Stimulated activated CD4-positive, alpha-beta T cell treated with anti-CD3 and anti-CD28 coated beads, Interleukin-2, amount 100 ng/mL, for 4 hours (primary cell): ENCODE data around the gene COQ8B.

ENCODE experiments used
- DNase-seq: peaks from one replicate; pipeline ENCODE4 v3.0.0-alpha.2; 2020; ENCODE audit warnings: low read depth

COQ8B gene

GRCh38 chr19:40691421-40692211, 25.1 kb downstream of the COQ8B start:
- no peak for DNase-seq

GRCh38 chr19:40690693-40691420, 25.8 kb downstream of the COQ8B start:
- peak; percentile 79 for DNase-seq

GRCh38 chr19:40690050-40690692, 26.5 kb downstream of the COQ8B start, which contains the start of gene NUMBL:
Gene NUMBL, minus strand, starts transcription at chr19:40690651. Its CDS starts 168 bp downstream, at chr19:40690483.
- DNase-seq: no peak

DNA sequence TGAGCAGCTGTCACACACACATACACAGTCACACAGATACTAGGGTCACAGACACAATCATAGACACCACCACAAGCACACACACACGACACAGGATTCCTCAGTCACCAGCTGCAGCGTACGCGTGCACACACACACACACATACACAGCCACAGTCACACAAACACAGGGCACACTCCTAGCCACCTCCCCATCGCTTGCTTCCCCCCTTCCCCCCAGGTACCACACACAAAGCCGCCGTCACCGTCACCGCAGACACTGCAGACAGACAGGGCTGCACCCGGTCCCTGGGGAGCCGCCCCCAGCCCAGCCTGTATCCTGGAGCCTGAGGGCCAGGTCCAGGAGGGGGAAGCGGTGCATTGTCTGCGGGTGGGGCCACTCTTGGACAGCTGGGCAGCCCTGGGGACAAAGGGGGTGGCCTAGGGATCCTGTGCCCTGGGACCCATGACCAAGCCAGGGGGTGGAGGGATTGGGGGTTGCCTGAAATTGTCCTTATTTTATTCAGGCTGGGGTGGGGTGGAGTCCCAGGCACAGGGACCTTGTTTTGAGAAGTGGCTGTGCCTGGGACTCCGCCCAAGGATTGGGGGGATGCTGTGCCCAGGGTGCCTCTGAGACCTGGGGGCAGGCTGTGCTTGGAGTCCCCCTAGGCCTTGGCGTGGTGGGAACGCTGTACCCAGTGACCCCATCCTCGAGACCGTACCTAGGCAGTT, 27.2 kb downstream of the COQ8B start:
- DNase-seq: no peak

DNA sequence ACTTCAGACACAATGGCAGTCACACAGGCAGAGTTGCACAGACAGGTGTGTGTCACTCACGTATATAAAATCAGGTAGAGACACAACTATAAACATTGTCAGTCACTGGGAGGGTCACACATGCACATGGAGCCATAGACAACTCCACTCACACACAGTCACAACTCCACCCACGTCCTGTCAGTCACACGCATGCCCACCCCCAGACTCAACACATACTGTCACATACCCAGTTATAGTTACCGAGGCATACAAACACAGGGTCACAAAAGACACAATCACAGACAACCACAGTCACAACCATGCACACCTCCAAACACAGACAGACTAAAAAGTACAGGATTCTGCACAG, 27.7 kb downstream of the COQ8B start:
- no peak for DNase-seq

DNA sequence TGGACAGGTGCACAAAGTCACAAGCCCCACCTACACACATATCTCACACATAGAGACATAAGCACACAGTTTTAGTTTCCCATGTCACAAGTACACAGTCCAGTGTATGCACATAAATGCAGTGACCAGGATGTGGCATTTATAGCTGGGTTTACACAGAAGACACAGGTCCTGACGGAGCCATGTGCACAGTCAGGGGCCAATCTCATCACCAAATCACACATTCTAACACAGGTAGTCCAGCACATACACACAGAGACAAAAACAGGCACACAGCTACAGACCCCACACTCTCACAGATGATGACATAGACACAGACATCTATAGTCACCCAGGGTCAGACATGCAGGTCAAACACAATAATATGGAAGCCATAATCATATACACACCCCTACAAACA, 28.4 kb downstream of the COQ8B start:
- DNase-seq: no peak

- DNase-seq: no peak
Observed at GRCh38 chr19:40687525-40688016, 29.1 kb downstream of the COQ8B start.

- DNase-seq: no peak
Observed at GRCh38 chr19:40686882-40687524, 29.7 kb downstream of the COQ8B start.

DNA sequence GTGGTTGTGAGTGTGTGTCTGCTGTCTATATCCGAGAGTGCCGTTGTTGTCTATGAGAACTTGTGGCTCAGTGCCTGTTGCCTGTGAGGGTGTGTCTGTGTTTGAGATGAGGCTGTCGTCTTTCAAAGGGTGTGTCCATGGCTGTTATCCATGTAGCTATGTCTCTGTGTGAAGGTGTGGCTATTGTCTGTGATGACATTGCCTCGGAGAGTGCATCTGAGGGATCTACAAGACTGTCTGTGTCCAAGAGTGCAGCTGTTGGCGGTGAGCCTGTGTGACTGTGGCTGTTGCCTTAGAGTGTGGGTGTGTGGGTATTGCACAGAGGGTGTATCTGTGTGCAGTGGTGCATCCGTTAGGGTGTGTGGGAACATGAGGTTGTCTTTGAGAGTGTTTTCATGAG, 31.1 kb downstream of the COQ8B start:
- DNase-seq: no peak

- no peak for DNase-seq
Observed at GRCh38 chr19:40685016-40685526, 31.6 kb downstream of the COQ8B start.

- DNase-seq: no peak
Observed at GRCh38 chr19:40684280-40684679, 32.4 kb downstream of the COQ8B start.

DNA sequence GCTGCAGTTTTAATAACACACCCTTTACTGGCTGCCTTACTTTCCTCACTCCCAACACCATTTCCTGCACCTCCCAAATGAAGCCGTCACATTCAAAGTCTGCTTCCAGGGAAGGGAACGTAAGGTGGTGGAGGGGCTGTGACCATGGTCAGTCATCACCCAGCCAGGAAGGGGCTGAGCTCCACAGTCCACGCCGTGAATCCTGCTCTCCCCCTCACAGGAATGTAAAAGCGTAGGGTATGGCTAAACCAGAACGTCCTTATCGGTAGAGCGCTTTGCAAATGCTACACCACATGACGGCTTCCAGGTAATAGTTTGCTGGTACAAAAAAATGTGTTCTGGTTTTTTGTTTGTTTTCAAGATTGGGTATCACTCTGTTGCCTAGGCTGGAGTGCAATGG, 33.2 kb downstream of the COQ8B start:
- DNase-seq: no peak

DNA sequence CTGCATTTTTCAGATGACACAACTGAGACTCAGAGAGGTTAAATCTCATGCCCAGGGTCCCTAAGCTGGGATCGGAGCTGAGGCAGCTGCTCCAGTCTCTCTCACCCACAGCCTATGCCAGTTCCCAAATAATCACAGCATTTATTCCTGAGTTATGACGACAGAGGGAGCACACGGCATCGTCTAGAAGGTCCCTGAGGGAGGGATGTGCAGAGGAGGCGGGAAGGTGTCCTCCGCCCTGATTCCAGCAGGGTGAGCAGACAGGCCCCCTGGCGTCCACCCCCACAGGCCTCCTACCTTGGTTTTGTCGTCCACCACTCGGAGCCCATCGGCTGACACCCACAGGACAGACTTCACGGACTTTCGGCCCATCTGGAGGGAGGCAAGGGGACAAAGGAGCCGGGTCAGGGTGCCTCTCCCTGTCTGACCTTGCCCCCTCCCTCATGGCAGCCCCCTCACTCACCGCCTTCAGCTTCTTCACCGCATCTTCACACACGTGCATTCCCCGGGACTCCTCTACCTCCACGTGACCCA, 34.2 kb downstream of the COQ8B start:
- DNase-seq: no peak

- DNase-seq: no peak
Observed at GRCh38 chr19:40681039-40681438, 35.6 kb downstream of the COQ8B start.

- DNase-seq: no peak
Observed at GRCh38 chr19:40677156-40677555, 39.5 kb downstream of the COQ8B start.

DNA sequence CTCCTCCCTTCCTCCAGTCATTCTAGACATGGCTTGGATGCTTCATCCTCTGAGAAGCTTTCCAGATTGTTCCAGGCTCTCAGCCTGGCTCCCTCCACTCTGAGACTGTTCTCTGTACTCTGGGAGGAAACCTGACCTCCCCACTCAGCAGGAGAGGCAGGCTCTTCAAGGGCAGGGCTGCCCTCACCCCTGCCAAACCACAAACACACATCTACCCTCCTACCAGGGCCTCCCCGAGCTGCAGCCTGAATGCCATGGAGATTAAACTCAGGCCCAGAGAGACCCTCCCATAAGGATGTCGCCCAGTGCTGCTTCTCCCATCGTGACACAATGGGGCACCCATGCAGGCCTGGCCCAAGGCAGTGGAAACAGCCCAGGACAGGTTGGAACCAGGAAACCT, 42.4 kb downstream of the COQ8B start:
- no peak for DNase-seq

DNA sequence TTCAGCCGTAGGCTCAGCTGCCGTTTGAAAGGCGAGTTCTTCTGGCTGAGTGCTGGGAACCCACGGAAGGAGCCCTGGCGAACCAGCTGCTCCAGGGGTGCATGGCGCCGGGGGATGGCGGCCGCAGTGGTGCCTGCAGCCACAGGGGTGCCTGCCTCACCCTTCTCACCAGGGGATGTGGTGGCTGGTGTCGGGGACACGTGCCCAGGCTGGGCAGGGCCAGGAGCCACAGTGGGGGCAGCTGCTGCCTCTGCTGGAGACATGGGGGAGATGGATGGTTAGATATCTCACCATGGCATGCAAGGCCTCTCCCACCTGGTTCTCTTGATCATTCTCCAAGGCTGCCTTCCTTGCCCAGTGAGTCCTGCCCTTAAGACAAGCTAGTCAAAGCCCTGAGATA, 43.3 kb downstream of the COQ8B start:
- DNase-seq: no peak

DNA sequence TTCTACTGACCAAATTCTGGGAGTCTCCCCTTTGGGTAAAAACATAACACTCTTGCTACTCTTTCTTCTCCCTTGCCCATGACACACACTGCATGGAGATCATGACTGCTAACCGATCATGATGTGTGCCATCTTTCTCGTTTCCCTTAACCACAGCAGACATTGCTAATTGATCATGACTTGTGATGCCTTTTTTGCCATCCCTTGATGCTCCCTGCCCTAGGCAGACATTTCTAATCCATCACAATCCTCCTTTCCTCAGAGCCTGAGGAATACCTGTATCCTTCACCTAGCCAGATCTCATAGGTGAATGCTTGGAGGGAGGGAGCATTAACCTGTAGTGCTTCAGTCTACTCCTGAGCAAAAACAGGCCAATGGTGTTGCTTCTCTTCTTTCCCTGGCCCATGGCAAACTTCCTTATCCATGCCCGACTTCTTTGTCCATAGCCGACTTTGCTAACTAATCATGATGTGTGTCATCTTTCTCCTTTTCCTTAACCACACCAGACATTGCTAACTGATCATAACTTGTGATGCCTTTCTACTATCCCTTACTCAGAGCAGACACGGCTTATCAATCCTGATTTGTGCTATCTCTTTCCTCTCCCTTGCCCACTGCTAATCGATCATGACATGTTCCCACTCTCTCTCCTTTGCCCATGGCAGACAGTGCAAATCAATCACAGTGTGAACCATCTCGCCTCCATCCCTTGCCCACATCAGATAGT, 44.0 kb downstream of the COQ8B start:
- no peak for DNase-seq

DNA sequence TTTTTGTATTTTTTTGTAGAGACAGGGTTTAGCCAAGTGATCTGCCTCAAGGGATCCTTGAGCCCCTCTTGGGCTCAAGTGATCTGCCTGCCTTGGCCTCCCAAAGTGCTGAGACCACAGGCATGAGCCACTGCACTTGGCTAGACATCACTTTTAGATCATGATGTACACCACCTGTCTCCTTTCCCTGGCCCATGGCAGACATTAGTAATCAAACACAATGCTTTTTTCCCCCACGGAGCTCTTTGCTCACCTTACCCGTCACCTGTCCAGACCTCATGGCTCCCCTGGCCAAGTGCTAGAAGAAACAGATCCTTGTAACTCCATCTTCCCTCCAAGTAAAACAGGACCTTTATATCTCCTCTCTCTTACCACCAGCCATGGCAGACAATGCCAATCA, 44.6 kb downstream of the COQ8B start:
- DNase-seq: no peak

GRCh38 chr19:40671404-40671803, 45.3 kb downstream of the COQ8B start:
- DNase-seq: no peak
